Measurements from ENCODE around the gene RALGPS2. TPM values are rescaled to one million over a fixed set of nuclear protein-coding genes. Genes with fewer than 3 reads are reported as not detected.

RALGPS2 gene
- total and polyA plus RNA-seq, 2 of the 13 experiments (the other 11 are each of a cell fraction or from before 2014, with no cell fraction given) = 15.6 to 36.0 TPM

GRCh38 chr1:178871551-178872320 lies 146.7 kb downstream of the RALGPS2 start (continued):
- TF ChIP-seq ZHX2 (IDR thresholded peaks at IDR 0.05; ENCODE audit: low read depth) = no peak
- TF ChIP-seq ZHX2 (CRISPR knock-in tag; IDR thresholded peaks at IDR 0.05; ENCODE audit: borderline replicate concordance) = no peak
- TF ChIP-seq NR2F2 (IDR thresholded peaks at IDR 0.05; ENCODE audit: borderline replicate concordance, low read depth) = peak; percentile 65; the same call in 1 of the 2 replicates
- no peak for TF ChIP-seq KMT2A (CRISPR knock-in tag; IDR thresholded peaks at IDR 0.05)
- TF ChIP-seq ZBTB2 (CRISPR knock-in tag; IDR thresholded peaks at IDR 0.05; ENCODE audit: low read depth) = no peak
- no peak for TF ChIP-seq ZNF878 (CRISPR knock-in tag; IDR thresholded peaks at IDR 0.05)
- TF ChIP-seq PAWR (CRISPR knock-in tag; IDR thresholded peaks at IDR 0.05; ENCODE audit: borderline replicate concordance) = no peak
- TF ChIP-seq PHF5A (CRISPR knock-in tag; IDR thresholded peaks at IDR 0.05; ENCODE audit: low read depth, unreplicated experiment) = no peak
- TF ChIP-seq ZNF691 (CRISPR knock-in tag; IDR thresholded peaks at IDR 0.05; ENCODE audit: borderline replicate concordance, low read depth) = no peak
- TF ChIP-seq PRDM15 (CRISPR knock-in tag; IDR thresholded peaks at IDR 0.05) = no peak
- TF ChIP-seq KLF6 (CRISPR knock-in tag; IDR thresholded peaks at IDR 0.05) = no peak
- no peak for TF ChIP-seq BORCS8-MEF2B (CRISPR knock-in tag; IDR thresholded peaks at IDR 0.05)
- TF ChIP-seq ZNF790 (CRISPR knock-in tag; IDR thresholded peaks at IDR 0.05; ENCODE audit: borderline replicate concordance) = no peak
- TF ChIP-seq FOXP1 (IDR thresholded peaks at IDR 0.05) = no peak
- peak; percentile 43; the same call in 1 of the 2 replicates for TF ChIP-seq FOXP1 (CRISPR knock-in tag; IDR thresholded peaks at IDR 0.05)
- TF ChIP-seq HOXA7 (CRISPR knock-in tag; IDR thresholded peaks at IDR 0.05) = no peak
- TF ChIP-seq HDAC6 (IDR thresholded peaks at IDR 0.05; ENCODE audit: low read depth, low read length) = no peak

Measured in HepG2 (cell line).